HG03097 (cell line): ENCODE measurements around the gene ASIC2.

Experiments used
- ATAC-seq: cut with Tn5 transposase; IDR thresholded peaks from one replicate; pipeline ENCODE4 v1.9.1; 2021; ENCODE audit not compliant: unreplicated experiment, low FRiP score

ASIC2 gene

GRCh38 chr17:33292981-33293867 lies at the start of gene ASIC2:
Gene ASIC2, minus strand, starts transcription at chr17:33293295.
- ATAC-seq, result no peak

- ATAC-seq, result no peak
These were observed 48.9 kb upstream of the ASIC2 start for GRCh38 chr17:33342025-33342424.

- ATAC-seq, result no peak
These were observed 45.1 kb upstream of the ASIC2 start for GRCh38 chr17:33338242-33338641.

- ATAC-seq, result no peak
These were observed 42.5 kb upstream of the ASIC2 start for GRCh38 chr17:33335491-33336173.

- no peak for ATAC-seq
These were observed 41.6 kb upstream of the ASIC2 start for GRCh38 chr17:33334703-33335102.

- no peak for ATAC-seq
These were observed 37.8 kb upstream of the ASIC2 start for GRCh38 chr17:33330877-33331276.

- no peak for ATAC-seq
These were observed 35.0 kb upstream of the ASIC2 start for GRCh38 chr17:33328129-33328528.

GRCh38 chr17:33324736-33325135 lies 31.6 kb upstream of the ASIC2 start:
- ATAC-seq, result no peak

GRCh38 chr17:33322063-33322462 lies 29.0 kb upstream of the ASIC2 start:
- ATAC-seq, result no peak

- ATAC-seq, result no peak
These were observed 25.1 kb upstream of the ASIC2 start for GRCh38 chr17:33318241-33318640.

GRCh38 chr17:33316746-33317145 lies 23.7 kb upstream of the ASIC2 start:
- ATAC-seq, result no peak

GRCh38 chr17:33310296-33310695 lies 17.2 kb upstream of the ASIC2 start:
- no peak for ATAC-seq

- no peak for ATAC-seq
These were observed 10.2 kb upstream of the ASIC2 start for GRCh38 chr17:33303254-33303653.

GRCh38 chr17:33302394-33302793 lies 9.3 kb upstream of the ASIC2 start:
- no peak for ATAC-seq

GRCh38 chr17:33300241-33300640 lies 7.1 kb upstream of the ASIC2 start:
- ATAC-seq, result no peak

- ATAC-seq, result no peak
These were observed 6.0 kb upstream of the ASIC2 start for GRCh38 chr17:33299115-33299514.

GRCh38 chr17:33297643-33298042 lies 4.5 kb upstream of the ASIC2 start:
- no peak for ATAC-seq

- no peak for ATAC-seq
These were observed 1.9 kb upstream of the ASIC2 start for GRCh38 chr17:33294994-33295393.

GRCh38 chr17:33292201-33292980 lies 704 bp downstream of the ASIC2 start:
- no peak for ATAC-seq

- ATAC-seq, result no peak
These were observed 1.6 kb downstream of the ASIC2 start for GRCh38 chr17:33291248-33292200.
